GM19099 (cell line): ENCODE data around the gene DOCK10.

ENCODE experiments used
- POLR2A ChIP-seq: IDR thresholded peaks from 3 replicates; pipeline ENCODE4 v1.6.1; 2011; ENCODE audit warnings: low read depth; ENCODE audit not compliant: insufficient read length; ENCODE audit errors: extremely low read depth

Gene DOCK10

DNA sequence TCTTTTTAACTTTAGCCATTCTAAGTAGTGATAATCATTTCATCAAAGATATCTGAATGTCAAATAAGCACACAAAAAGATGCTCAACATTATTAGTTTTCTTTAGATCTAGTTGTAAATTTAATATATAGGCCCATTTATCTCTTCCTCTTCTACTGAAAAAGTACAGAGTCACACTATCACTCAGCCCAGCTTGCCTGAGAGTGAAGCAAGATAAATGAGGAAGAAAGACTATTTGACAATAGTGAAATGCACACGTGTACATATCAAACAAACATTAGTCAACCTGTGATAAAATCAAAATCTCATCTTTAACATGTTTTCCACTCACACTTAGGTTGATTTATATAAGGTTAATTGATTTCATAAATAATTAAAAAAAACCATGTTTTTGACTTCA, 242.6 kb downstream of the DOCK10 start:
- TF ChIP-seq POLR2A, result no peak

- TF ChIP-seq POLR2A, result no peak
Observed at GRCh38 chr2:224798180-224798579, 244.1 kb downstream of the DOCK10 start.

GRCh38 chr2:224796695-224797305, 245.5 kb downstream of the DOCK10 start:
- TF ChIP-seq POLR2A, result no peak

DNA sequence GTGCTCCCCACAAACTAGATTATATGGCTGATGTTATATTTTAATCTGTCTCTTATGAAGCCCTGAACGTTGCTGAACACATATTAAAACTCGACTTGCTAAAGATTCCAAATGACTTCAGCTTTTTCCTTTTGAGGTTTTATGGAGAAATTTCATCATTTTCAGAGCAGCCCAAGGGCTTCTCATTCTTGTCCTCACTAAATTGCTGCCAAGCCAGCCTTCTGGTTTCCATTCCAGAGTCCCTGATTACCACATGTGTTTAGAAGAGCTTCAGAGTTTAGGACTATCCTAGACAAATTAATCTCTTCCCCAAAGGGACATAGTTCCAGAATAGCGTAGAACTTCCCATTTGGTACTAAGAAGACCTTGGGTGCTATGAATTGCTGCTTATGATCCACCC, 248.3 kb downstream of the DOCK10 start:
- no peak for TF ChIP-seq POLR2A

DNA sequence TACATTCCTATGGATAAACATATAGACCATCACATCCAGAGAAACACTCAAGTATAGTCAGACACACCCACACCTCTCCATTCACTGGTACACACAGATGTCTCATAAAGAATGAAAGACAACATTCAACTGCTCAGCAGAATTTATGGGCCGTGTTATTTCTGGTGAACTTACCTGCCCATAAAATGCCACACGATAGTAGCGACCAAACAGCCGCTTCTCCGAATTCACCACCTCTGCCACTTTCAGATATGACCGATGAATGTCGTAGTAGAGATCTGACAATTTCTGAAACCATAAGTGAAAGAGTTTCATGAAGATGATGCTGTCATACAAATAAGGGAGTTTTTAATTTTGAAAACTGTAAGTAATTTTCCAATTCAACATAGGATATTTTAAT, 255.4 kb downstream of the DOCK10 start:
- TF ChIP-seq POLR2A, result no peak

GRCh38 chr2:224781400-224781799, 260.9 kb downstream of the DOCK10 start:
- TF ChIP-seq POLR2A, result no peak

- TF ChIP-seq POLR2A, result no peak
Observed at GRCh38 chr2:224780823-224781222, 261.4 kb downstream of the DOCK10 start.

GRCh38 chr2:224780106-224780505, 262.2 kb downstream of the DOCK10 start:
- no peak for TF ChIP-seq POLR2A

DNA sequence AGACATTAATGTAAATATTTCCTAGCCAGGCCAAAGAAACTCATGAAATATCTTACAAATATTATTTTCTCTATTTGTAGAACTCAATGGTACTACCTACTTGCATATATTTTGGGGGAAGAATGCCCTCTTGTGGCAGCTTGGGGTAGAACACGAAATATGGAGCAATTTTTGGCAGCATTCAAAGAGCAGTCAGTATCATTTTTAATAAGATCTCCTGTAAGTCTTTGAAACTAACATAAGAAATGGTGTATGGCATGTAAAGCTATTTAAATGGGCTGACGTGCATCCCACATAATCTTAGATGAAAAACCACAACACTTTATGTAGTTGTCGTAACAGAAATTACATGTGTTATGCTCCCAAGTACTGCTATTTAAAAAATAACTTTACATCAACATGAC, 263.8 kb downstream of the DOCK10 start:
- no peak for TF ChIP-seq POLR2A

- no peak for TF ChIP-seq POLR2A
Observed at GRCh38 chr2:224777559-224777930, 264.7 kb downstream of the DOCK10 start.

- TF ChIP-seq POLR2A, result no peak
Observed at GRCh38 chr2:224776795-224777558, 265.3 kb downstream of the DOCK10 start.

GRCh38 chr2:224775647-224776046, 266.6 kb downstream of the DOCK10 start:
- no peak for TF ChIP-seq POLR2A

DNA sequence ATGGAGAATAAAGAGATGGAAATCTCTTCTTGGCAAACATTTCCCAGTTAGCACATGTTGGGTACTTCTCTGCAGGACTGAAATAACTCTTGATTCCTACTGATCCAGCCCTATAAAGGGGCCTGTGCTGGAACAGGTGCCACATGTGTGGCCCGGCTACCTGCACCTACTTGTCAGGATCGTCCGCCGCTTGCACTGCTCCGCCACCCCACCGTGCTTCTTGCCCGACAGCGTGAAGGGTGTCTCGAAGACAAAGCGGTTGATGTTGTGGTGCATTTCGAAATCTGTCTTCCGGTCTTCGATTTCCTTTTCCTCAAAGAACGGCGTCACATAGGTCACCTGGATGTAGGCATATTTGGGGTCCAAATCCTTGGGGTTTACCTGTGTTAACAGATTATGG, 267.5 kb downstream of the DOCK10 start:
- no peak for TF ChIP-seq POLR2A

DNA sequence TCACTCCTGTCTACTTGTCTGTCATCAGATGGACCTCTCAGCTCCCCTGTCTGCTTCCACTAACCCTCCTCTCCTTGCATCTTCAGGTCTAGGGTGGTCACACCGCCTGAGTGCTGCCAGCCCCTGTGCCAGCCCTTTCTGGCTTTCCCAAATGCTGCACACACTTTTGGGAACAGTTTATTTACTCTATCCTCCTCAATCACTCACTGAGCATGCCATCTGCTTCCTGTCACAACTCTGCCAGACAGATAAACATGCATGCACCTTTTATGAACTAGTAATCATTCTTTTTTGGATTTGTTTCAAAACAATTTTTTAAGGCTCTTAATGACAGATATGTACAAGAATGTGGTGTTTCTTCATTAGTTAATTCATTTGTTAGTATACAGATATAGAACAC, 269.8 kb downstream of the DOCK10 start:
- TF ChIP-seq POLR2A, result no peak

DNA sequence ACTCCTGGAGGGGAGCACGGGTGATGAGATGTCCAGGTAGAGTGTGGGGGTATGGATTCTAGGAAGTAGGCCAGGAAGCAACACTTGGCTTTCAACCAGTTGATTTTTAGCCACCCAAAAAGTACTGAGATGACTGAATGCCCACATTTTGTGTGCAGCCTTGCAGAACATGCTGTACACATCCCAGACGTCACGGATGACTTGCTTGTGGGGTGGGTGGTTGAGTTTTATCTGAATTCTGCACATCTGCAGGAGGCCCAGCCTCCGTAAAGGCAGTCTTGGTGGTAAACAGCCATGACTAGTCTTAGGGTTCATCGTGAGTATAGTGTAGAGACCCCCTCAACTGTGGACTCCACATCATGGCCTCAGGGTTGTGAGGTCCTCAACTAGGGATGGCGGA, 272.8 kb downstream of the DOCK10 start:
- TF ChIP-seq POLR2A, result no peak

GRCh38 chr2:224764565-224765236, 277.6 kb downstream of the DOCK10 start:
- no peak for TF ChIP-seq POLR2A
